H9 (cell line): ENCODE data around the gene CIPC. TPM values are rescaled to one million over a fixed set of nuclear protein-coding genes. Genes with fewer than 3 reads are reported as not detected.

Experiments used
- DNase-seq: peaks from one replicate; pipeline ENCODE4 v3.0.0-alpha.2; 2017
- H2AFZ ChIP-seq: one replicate; pipeline ENCODE4 v1.6.1; 2013; ENCODE audit warnings: mild to moderate bottlenecking, low read length, control low read depth, moderate library complexity
- H2AK5ac ChIP-seq: 2 replicates; pipeline ENCODE4 v1.6.1; 2013; ENCODE audit warnings: low read length, control low read depth, mixed read lengths; ENCODE audit not compliant: insufficient read length
- H2BK120ac ChIP-seq: one replicate; pipeline ENCODE4 v1.6.1; 2013; ENCODE audit warnings: low read depth, mild to moderate bottlenecking, low read length, control low read depth, inconsistent platforms; ENCODE audit not compliant: poor library complexity, severe bottlenecking
- H2BK12ac ChIP-seq: 2 replicates; pipeline ENCODE4 v1.6.1; 2013; ENCODE audit warnings: low read length, control low read depth, mixed read lengths, low read depth; ENCODE audit not compliant: insufficient read length
- H2BK15ac ChIP-seq: 2 replicates; pipeline ENCODE4 v1.6.1; 2013; ENCODE audit warnings: low read depth, low read length, control low read depth
- H2BK20ac ChIP-seq: one replicate; pipeline ENCODE4 v1.6.1; 2013; ENCODE audit warnings: low read depth, mild to moderate bottlenecking, low read length, control low read depth, inconsistent platforms; ENCODE audit not compliant: poor library complexity, severe bottlenecking
- H2BK5ac ChIP-seq: 2 replicates; pipeline ENCODE4 v1.6.1; 2013; ENCODE audit warnings: low read length, control low read depth, mixed read lengths; ENCODE audit not compliant: insufficient read length
- H3K14ac ChIP-seq: 2 replicates; pipeline ENCODE4 v1.6.1; 2013; ENCODE audit warnings: low read length, control low read depth; ENCODE audit not compliant: insufficient read depth
- H3K18ac ChIP-seq: 2 replicates; pipeline ENCODE4 v1.6.1; 2013; ENCODE audit warnings: low read depth, mild to moderate bottlenecking, mixed read lengths, low read length, control low read depth; ENCODE audit not compliant: insufficient read length
- H3K23ac ChIP-seq: 2 replicates; pipeline ENCODE4 v1.6.1; 2013; ENCODE audit warnings: low read length, control low read depth, mixed read lengths, low read depth; ENCODE audit not compliant: insufficient read length
- H3K23me2 ChIP-seq: 2 replicates; pipeline ENCODE4 v1.6.1; 2013; ENCODE audit warnings: low read depth, mild to moderate bottlenecking, mixed read lengths, low read length, control low read depth; ENCODE audit not compliant: insufficient read length, poor library complexity, severe bottlenecking
- H3K27ac ChIP-seq: 2 replicates; pipeline ENCODE4 v1.5.1; 2013; ENCODE audit warnings: low read length, control low read depth, mixed read lengths, low read depth; ENCODE audit not compliant: insufficient read length
- H3K27me3 ChIP-seq: 2 replicates; pipeline ENCODE4 v1.6.1; 2013; ENCODE audit warnings: low read length, control low read depth, inconsistent platforms; ENCODE audit not compliant: insufficient read depth
- H3K4ac ChIP-seq: 2 replicates; pipeline ENCODE4 v1.6.1; 2013; ENCODE audit warnings: low read depth, mild to moderate bottlenecking, control low read depth, inconsistent platforms, low read length, moderate library complexity
- H3K4me1 ChIP-seq: 2 replicates; pipeline ENCODE4 v1.6.1; 2013; ENCODE audit warnings: low read length, control low read depth, inconsistent platforms; ENCODE audit not compliant: insufficient read depth
- H3K4me2 ChIP-seq: 2 replicates; pipeline ENCODE4 v1.6.1; 2013; ENCODE audit warnings: low read length, control low read depth, mixed read lengths; ENCODE audit not compliant: insufficient read length, insufficient read depth
- H3K56ac ChIP-seq: 2 replicates; pipeline ENCODE4 v1.6.1; 2013; ENCODE audit warnings: low read depth, mild to moderate bottlenecking, mixed read lengths, low read length, control low read depth; ENCODE audit not compliant: insufficient read length
- H3K79me1 ChIP-seq: 2 replicates; pipeline ENCODE4 v1.6.1; 2013; ENCODE audit warnings: low read depth, mild to moderate bottlenecking, moderate library complexity, low read length, control low read depth, inconsistent platforms; ENCODE audit not compliant: insufficient read depth, poor library complexity, severe bottlenecking
- H3K79me2 ChIP-seq: 2 replicates; pipeline ENCODE4 v1.6.1; 2013; ENCODE audit warnings: low read length, control low read depth, inconsistent platforms; ENCODE audit not compliant: insufficient read depth
- H3K9ac ChIP-seq: 2 replicates; pipeline ENCODE4 v1.6.1; 2013; ENCODE audit warnings: low read length, control low read depth, mixed read lengths; ENCODE audit not compliant: insufficient read length; ENCODE audit errors: extremely low read depth
- H3K9me3 ChIP-seq: one replicate; pipeline ENCODE4 v1.6.1; 2013; ENCODE audit warnings: low read depth, low read length, inconsistent platforms; ENCODE audit not compliant: control insufficient read depth
- H3T11ph ChIP-seq: one replicate; pipeline ENCODE4 v1.6.1; 2013; ENCODE audit warnings: mild to moderate bottlenecking, low read length, control low read depth, inconsistent platforms
- H4K20me1 ChIP-seq: one replicate; pipeline ENCODE4 v1.6.1; 2013; ENCODE audit not compliant: control insufficient read depth, insufficient read length, insufficient read depth
- H4K5ac ChIP-seq: 2 replicates; pipeline ENCODE4 v1.6.1; 2013; ENCODE audit warnings: low read depth, mild to moderate bottlenecking, mixed read lengths, low read length, control low read depth; ENCODE audit not compliant: insufficient read length
- H4K8ac ChIP-seq: replicated peaks from 2 replicates; pipeline ENCODE4 v1.6.1; 2013; ENCODE audit warnings: low read length, control low read depth, mixed read lengths, low read depth; ENCODE audit not compliant: insufficient read length
- H4K91ac ChIP-seq: 2 replicates; pipeline ENCODE4 v1.6.1; 2013; ENCODE audit warnings: low read depth, mild to moderate bottlenecking, moderate library complexity, mixed read lengths, low read length, control low read depth; ENCODE audit not compliant: insufficient read length
- H3K27ac Mint-ChIP-seq, 3 experiments: 2 replicates in 2 of 3; 3 replicates in 1 of 3; pipeline ENCODE4 v1.8.0; 2020 to 2021; ENCODE audit warnings: mixed read lengths in 3 of 3, mild to moderate bottlenecking in 1 of 3, moderate library complexity in 1 of 3
- H3K27me3 Mint-ChIP-seq: 2 replicates; pipeline ENCODE4 v1.8.0; 2021; ENCODE audit warnings: low read depth, mild to moderate bottlenecking, moderate library complexity, mixed read lengths
- H3K36me3 Mint-ChIP-seq, 3 experiments: 2 replicates in 2 of 3; 3 replicates in 1 of 3; pipeline ENCODE4 v1.8.0; 2020 to 2021; ENCODE audit warnings: low read depth in 3 of 3, mixed read lengths in 3 of 3; ENCODE audit not compliant: insufficient read depth in 1 of 3
- H3K4me1 Mint-ChIP-seq, 2 experiments: 2 replicates each; pipeline ENCODE4 v1.8.0; 2020; ENCODE audit warnings: mixed read lengths in 2 of 2
- H3K4me3 Mint-ChIP-seq, 2 experiments: 2 replicates in 1 of 2; 3 replicates in 1 of 2; pipeline ENCODE4 v1.8.0; 2020 to 2021; ENCODE audit warnings: mild to moderate bottlenecking in 2 of 2, mixed read lengths in 2 of 2, moderate library complexity in 1 of 2
- H3K9me3 Mint-ChIP-seq, 2 experiments: 2 replicates in 1 of 2; 3 replicates in 1 of 2; pipeline ENCODE4 v1.8.0; 2020; ENCODE audit warnings: mild to moderate bottlenecking in 2 of 2, mixed read lengths in 2 of 2, moderate library complexity in 1 of 2
- CTCF ChIP-seq: fragments of 200-600 bp; sonication (generic); conservative IDR thresholded peaks from 3 replicates; pipeline ENCODE4 v1.8.0; 2021; ENCODE audit warnings: antibody characterized with exemption, mild to moderate bottlenecking
- WGBS: extraction: QIAGEN DNeasy Blood & Tissue Kit; methylation state at CpG from one replicate; pipeline ENCODE4 v1.1.7; 2013; ENCODE audit warnings: missing lambda C conversion rate, low lambda C conversion rate, mixed read lengths; ENCODE audit not compliant: insufficient read length; ENCODE audit errors: extremely low coverage; 5-methylcytosine and 5-hydroxymethylcytosine counted together
- total RNA-seq: library from RNA; stranded (reverse); gene quantifications from 2 replicates; pipeline ENCODE4 v1.2.1, GENCODE V29; 2021

Gene CIPC
- total RNA-seq, 1 experiment from 2014 or later: 23.4 TPM

DNA sequence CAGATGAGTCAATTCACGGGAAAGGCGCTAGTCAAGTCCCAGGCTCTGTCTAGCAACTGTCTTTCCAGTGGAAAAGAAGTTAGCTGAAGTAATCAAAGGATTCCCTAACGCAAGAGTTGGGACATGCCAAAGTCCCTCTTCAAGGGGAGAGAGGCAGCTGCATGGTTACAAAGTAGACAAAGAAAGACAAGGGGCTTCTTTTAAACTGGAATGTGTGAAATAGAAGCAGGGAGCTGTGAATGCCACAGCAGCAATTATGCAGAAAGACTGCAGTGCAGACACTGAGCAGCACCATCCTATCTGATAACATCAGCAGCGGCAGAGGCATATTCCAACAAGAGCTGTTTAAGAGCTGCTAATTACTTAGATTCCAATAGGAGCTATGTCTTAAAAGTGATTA is 12.5 kb upstream of the CIPC start:
- Histone ChIP-seq H3K23ac (no peak overlapping the region), H3K79me2 (no peaks in the 10 kb centered on the region), H4K5ac (peak overlapping the region; percentile 88), H2BK12ac (peak overlapping the region; percentile 98), H2BK120ac (peak overlapping the region; percentile 10), H2BK5ac (no peak overlapping the region), H2BK15ac (no peak overlapping the region), H3K9ac (no peak overlapping the region), H3K56ac (no peak overlapping the region), H3T11ph (peak overlapping the region; percentile 92), H4K8ac (no peak overlapping the region), H3K79me1 (no peaks in the 10 kb centered on the region), H3K4me1 (peaks cover 10% of the 10 kb centered on the region; the same call in 1 of the 2 replicates), H4K91ac (peak overlapping the region; percentile 95), H3K9me3 (no peaks in the 10 kb centered on the region), H2AFZ (no peak overlapping the region), H3K27ac (no peak overlapping the region), H4K20me1 (no peaks in the 10 kb centered on the region), H2AK5ac (no peak overlapping the region), H3K14ac (peak overlapping the region; percentile 77; the same call in 1 of the 2 replicates), H3K23me2 (no peaks in the 10 kb centered on the region), H3K4me2 (no peak overlapping the region), H3K27me3 (no peaks in the 10 kb centered on the region), H3K4ac (peak overlapping the region; percentile 94), H3K18ac (peak overlapping the region; percentile 93), H2BK20ac (peak overlapping the region; percentile 97)
- peaks cover under 1 to 8% of the 10 kb centered on the region in 2 experiments; a peak in 3 of 5 replicates for H3K9me3 Mint-ChIP-seq
- WGBS: no CpG with 5 or more reads among the region's 4 CpGs
- peaks cover 0 to under 1% (median 0%) of the 10 kb centered on the region in 3 experiments; a peak in 1 of 7 replicates for H3K36me3 Mint-ChIP-seq
- peak overlapping the region; percentile 4 to 87 (median 49); a peak in 3 of 7 replicates for H3K27ac Mint-ChIP-seq
- H3K4me3 Mint-ChIP-seq: no peak overlapping the region
- no peaks in the 10 kb centered on the region for H3K27me3 Mint-ChIP-seq
- no peak for DNase-seq
- peaks cover 46 to 52% of the 10 kb centered on the region in 2 experiments for H3K4me1 Mint-ChIP-seq
- TF ChIP-seq CTCF: no peak
